GM10266 (cell line): ENCODE data around the gene AGTR1.

Experiments
- DNase-seq: peaks from one replicate; pipeline ENCODE4 v3.0.0; 2012; ENCODE audit errors: extremely low spot score
- CTCF ChIP-seq: IDR thresholded peaks from 2 replicates; pipeline ENCODE4 v1.5.1; 2012; ENCODE audit warnings: mild to moderate bottlenecking, low read depth; ENCODE audit not compliant: control insufficient read depth, insufficient read depth; ENCODE audit errors: missing control alignments

The AGTR1 gene

DNA sequence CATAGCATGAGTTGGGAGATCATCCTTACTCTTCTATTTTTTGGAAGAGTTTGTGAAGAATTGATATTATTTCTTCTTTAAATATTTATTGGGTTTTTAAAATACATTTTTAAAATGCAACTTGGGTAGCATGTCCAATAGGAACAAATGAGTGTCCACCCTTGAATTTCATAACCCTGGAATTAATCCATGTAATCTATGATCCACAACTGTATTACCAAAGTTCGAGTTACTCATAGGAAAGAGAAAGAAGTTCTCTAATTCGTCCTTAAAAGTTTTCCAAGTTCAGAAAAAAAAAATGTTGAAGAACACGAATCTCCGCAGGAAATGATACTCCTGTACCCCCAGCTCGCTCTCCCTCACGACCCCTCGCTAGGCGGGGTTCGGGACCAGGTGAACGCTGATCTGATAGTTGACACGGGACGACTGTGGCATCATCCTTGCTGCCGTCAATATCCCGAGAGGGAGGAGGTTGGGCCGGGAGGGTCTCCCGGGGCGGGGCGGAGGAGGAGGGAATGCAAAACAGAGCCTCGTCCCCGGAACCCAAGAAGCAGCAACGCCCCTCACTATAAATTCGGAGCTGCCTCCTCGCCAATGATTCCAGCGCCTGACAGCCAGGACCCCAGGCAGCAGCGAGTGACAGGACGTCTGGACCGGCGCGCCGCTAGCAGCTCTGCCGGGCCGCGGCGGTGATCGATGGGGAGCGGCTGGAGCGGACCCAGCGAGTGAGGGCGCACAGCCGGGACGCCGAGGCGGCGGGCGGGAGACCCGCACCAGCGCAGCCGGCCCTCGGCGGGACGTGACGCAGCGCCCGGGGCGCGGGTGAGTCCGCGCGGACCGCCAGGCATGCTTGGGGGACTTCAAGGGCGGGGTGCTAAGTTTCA, at the start of gene AGTR1:
AGTR1 (plus strand) TSS at position 598 of the 884 bp plus-strand sequence. CDS start 43,133 bp downstream, outside the sequence.
- TF ChIP-seq CTCF, result no peak
- DNase-seq, result peak; percentile 18

DNA sequence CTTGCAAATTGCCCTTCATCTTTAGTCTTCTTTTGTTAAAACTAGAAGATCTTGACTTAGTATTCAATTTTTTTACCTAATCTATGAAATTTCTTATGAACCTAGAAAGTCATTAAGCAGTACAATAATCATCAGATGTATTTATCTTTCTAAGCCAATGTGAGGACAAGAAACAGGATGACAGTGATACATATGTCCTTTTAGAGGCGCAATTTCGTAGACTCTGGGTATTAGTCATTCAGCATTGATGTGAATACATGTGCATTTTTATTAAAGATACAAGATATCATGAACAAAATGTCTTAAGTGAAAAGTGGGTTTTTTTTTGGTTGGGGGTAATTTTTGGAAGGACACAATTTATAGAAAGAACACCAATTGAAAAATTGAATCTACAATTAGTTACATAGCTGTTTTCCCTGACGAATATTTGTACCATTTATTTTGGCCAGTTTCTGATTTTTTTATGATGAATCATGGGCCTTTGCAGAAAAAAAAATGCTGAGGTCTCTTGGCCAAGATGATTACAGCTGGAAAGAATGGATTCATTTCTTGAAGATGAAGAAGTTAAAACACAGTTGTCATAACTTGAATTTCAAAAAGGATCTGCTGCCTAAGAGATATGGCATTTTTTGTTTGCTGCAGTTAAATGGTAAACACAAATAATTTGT, 48.9 kb upstream of the AGTR1 start:
- DNase-seq, result no peak

GRCh38 chr3:148651549-148651948, 46.2 kb upstream of the AGTR1 start:
- no peak for TF ChIP-seq CTCF
- DNase-seq, result no peak

More for the DNA sequence above, 48.9 kb upstream of the AGTR1 start:
- TF ChIP-seq CTCF, result no peak

- TF ChIP-seq CTCF, result no peak
- DNase-seq, result no peak
Measured at GRCh38 chr3:148654433-148654832, 43.3 kb upstream of the AGTR1 start.

DNA sequence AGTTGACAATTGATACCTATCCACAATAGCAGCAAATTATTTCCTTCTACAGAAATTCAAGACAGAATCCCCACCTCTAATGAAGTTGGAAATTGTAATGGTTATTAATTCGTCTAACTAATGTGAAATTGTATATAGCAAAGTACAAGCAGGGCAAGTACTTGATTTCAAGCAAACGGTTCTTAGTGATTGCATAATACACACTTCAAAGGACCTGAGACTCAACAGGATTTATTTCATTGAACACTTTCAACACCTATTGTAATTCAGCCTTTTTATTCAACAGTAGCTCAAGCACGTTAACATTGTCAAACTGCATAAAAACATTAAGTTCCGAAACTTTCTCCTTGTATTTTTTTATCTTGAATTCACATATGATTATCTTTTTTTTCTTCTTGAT, 40.2 kb upstream of the AGTR1 start:
- no peak for TF ChIP-seq CTCF
- no peak for DNase-seq

- no peak for TF ChIP-seq CTCF
- DNase-seq, result no peak
Measured at GRCh38 chr3:148659512-148659911, 38.2 kb upstream of the AGTR1 start.

DNA sequence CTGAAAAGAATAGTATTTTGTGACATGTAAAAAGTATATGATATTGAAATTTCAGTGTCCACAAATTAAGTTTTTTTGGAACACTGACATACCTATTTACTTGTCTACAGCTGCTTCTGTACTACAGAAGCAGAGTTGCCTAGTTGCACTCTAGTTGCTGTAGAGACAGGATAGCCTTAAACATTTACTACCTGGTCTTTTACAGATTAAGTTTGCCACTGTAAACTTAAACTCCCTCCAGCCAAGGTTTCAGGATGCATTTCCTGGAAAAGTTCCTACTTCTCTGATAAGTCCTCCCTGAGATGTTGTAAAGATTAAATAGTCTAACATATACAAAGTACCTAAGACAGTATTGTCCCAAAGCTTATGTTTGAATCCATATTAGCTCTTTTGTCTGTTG, 17.4 kb upstream of the AGTR1 start:
- no peak for DNase-seq
- TF ChIP-seq CTCF, result no peak
